Panc1 (cell line): Measurements from ENCODE around the gene HES1. TPM values are rescaled to one million over a fixed set of nuclear protein-coding genes. Genes with fewer than 3 reads are reported as not detected.

Experiments
- ATAC-seq: fragments of 200-7000 bp; cut with Tn5 transposase; 2 replicates; pipeline ENCODE4 v1.9.1; 2020; ENCODE audit warnings: mild to moderate bottlenecking, moderate library complexity
- BruUV-seq: library from RNA; stranded (reverse); fragments of 400-500 nt; replicated peaks from 2 replicates; lab custom pipeline; 2021; lab: Mats Ljungman, UMichigan
- CTCF ChIA-PET: fragments of 300-600 bp; sonication (Branson Sonifier 250); formaldehyde crosslinking; loops from one replicate; lab custom pipeline; 2022; ENCODE audit warnings: antibody characterized with exemption; lab: Charles Lee
- POLR2A ChIA-PET: fragments of 300-600 bp; sonication (Branson Sonifier 250); formaldehyde crosslinking; loops from one replicate; lab custom pipeline; 2022; ENCODE audit warnings: antibody characterized with exemption; lab: Charles Lee
- DNase-seq: peaks from one replicate; pipeline ENCODE4 v3.0.0-alpha.2; 2010; ENCODE audit warnings: low read depth, low spot score
- H3K27ac ChIP-seq: 2 replicates; pipeline ENCODE4 v1.5.1; 2011; ENCODE audit warnings: mild to moderate bottlenecking, low read length, inconsistent platforms
- H3K27me3 ChIP-seq: fragments of 200-500 bp; sonication (Bioruptor generic); 2 replicates; pipeline ENCODE4 v1.6.0; 2014; ENCODE audit warnings: low read length, inconsistent platforms; ENCODE audit not compliant: control insufficient read depth, insufficient read depth
- H3K36me3 ChIP-seq: fragments of 200-500 bp; sonication (Bioruptor generic); 2 replicates; pipeline ENCODE4 v1.5.1; 2014; ENCODE audit warnings: inconsistent platforms, mild to moderate bottlenecking, low read length, moderate library complexity; ENCODE audit not compliant: control insufficient read depth, insufficient read depth
- H3K4me1 ChIP-seq: 2 replicates; pipeline ENCODE4 v1.5.1; 2011; ENCODE audit warnings: inconsistent platforms, mild to moderate bottlenecking, low read length, moderate library complexity; ENCODE audit not compliant: control insufficient read depth, insufficient read depth
- H3K4me3 ChIP-seq, 2 experiments: 2 replicates each; pipeline ENCODE4 v1.5.1; 2011 to 2012; ENCODE audit warnings: low read depth in 2 of 2, low read length in 2 of 2, mild to moderate bottlenecking in 2 of 2, inconsistent platforms in 1 of 2, moderate library complexity in 1 of 2
- H3K9me3 ChIP-seq: fragments of 200-500 bp; sonication (Bioruptor generic); 2 replicates; pipeline ENCODE4 v1.5.1; 2014; ENCODE audit warnings: low read depth, mild to moderate bottlenecking, inconsistent platforms, low read length, moderate library complexity; ENCODE audit not compliant: control insufficient read depth, insufficient read depth
- CTCF ChIP-seq: fragments of 450-650 bp; IDR thresholded peaks from 2 replicates; pipeline ENCODE4 v1.5.1; 2017; ENCODE audit warnings: mild to moderate bottlenecking
- POLR2AphosphoS5 ChIP-seq: IDR thresholded peaks from 2 replicates; pipeline ENCODE4 v1.6.1; 2012; ENCODE audit warnings: mild to moderate bottlenecking, low read depth, low read length, moderate library complexity
- REST ChIP-seq, 2 experiments: IDR thresholded peaks; 2 replicates each; pipeline ENCODE4 v1.6.1; 2011 to 2012; ENCODE audit warnings: low read depth in 2 of 2, control low read depth in 1 of 2, low read length in 1 of 2, mild to moderate bottlenecking in 1 of 2, moderate library complexity in 1 of 2; ENCODE audit not compliant: insufficient read depth in 1 of 2
- SIN3A ChIP-seq: IDR thresholded peaks from 2 replicates; pipeline ENCODE4 v1.6.1; 2012; ENCODE audit warnings: low read depth, mild to moderate bottlenecking, low read length, moderate library complexity, borderline replicate concordance; ENCODE audit not compliant: insufficient read depth
- TCF7L2 ChIP-seq: IDR thresholded peaks from 2 replicates; pipeline ENCODE4 v1.6.1; 2011; ENCODE audit warnings: mild to moderate bottlenecking, low read depth, low read length, inconsistent platforms
- in situ Hi-C: cut with HindIII; loops from 2 replicates; pipeline ENCODE4 v1.10.0; 2016; ENCODE audit warnings: low sequenced_read_pairs, low pct_unique_long_range_greater_than_20kb
- intact Hi-C: fragments of 100-400 bp; cut with micrococcal nuclease; formaldehyde crosslinking; loops from one replicate; pipeline ENCODE4 v1.10.0; 2022; ENCODE audit not compliant: unreplicated experiment
- total RNA-seq: library from RNA; stranded (reverse); gene quantifications from one replicate; pipeline ENCODE4 v1.2.1, GENCODE V29; 2021; ENCODE audit not compliant: unreplicated experiment

Gene HES1
- total RNA-seq, 1 experiment from 2014 or later = 28.5 TPM

- H3K27me3 ChIP-seq = no peaks in the 10 kb centered on the region
- no peak overlapping the region for H3K27ac ChIP-seq
- BruUV-seq = no TSS peak
- DNase-seq (no peak), ATAC-seq (no peak)
- TF ChIP-seq SIN3A (no peak), POLR2AphosphoS5 (no peak), CTCF (no peak), REST (IDR thresholded peaks at IDR 0.05; ENCODE audit: insufficient read depth in 1 of 2, low read depth in 2 of 2, low read length in 1 of 2) (no peak)
- ChIA-PET POLR2A (interaction anchor here (0.7 kb wide), 1 partner anchor 11 kb away, joined by 3 read pairs; no protein-coding TSS in a partner anchor), CTCF (no interaction called here)
- no peaks in the 10 kb centered on the region for H3K36me3 ChIP-seq
- no peaks in the 10 kb centered on the region for H3K4me1 ChIP-seq
- intact Hi-C loops (no loop called here), in situ Hi-C loops (no loop called here)
- H3K4me3 ChIP-seq = no peak overlapping the region
- H3K9me3 ChIP-seq = no peaks in the 10 kb centered on the region
Measured at GRCh38 chr3:194178128-194178527, 42.2 kb downstream of the HES1 start.

GRCh38 chr3:194178669-194179068, 42.7 kb downstream of the HES1 start:
- H3K9me3 ChIP-seq = no peaks in the 10 kb centered on the region
- ChIA-PET POLR2A (no interaction called here), CTCF (no interaction called here)
- ATAC-seq (no peak), DNase-seq (no peak)
- H3K27ac ChIP-seq = no peak overlapping the region
- no peaks in the 10 kb centered on the region for H3K27me3 ChIP-seq
- in situ Hi-C loops = no loop called here
- no TSS peak for BruUV-seq
- no peaks in the 10 kb centered on the region for H3K36me3 ChIP-seq
- no peaks in the 10 kb centered on the region for H3K4me1 ChIP-seq
- intact Hi-C loops = no loop called here
- H3K4me3 ChIP-seq = no peak overlapping the region
- TF ChIP-seq TCF7L2 = no peak
- no peak for TF ChIP-seq REST (IDR thresholded peaks at IDR 0.05; ENCODE audit: insufficient read depth in 1 of 2, low read depth in 2 of 2, low read length in 1 of 2)
- TF ChIP-seq SIN3A = no peak
- no peak for TF ChIP-seq CTCF
- TF ChIP-seq POLR2AphosphoS5 = no peak
